ENCODE measurements around the gene FTSJ1. TPM values are rescaled to one million over a fixed set of nuclear protein-coding genes. Genes with fewer than 3 reads are reported as not detected.

The FTSJ1 gene
- total RNA-seq, 1 donor from 2014 or later: 154 TPM

DNA sequence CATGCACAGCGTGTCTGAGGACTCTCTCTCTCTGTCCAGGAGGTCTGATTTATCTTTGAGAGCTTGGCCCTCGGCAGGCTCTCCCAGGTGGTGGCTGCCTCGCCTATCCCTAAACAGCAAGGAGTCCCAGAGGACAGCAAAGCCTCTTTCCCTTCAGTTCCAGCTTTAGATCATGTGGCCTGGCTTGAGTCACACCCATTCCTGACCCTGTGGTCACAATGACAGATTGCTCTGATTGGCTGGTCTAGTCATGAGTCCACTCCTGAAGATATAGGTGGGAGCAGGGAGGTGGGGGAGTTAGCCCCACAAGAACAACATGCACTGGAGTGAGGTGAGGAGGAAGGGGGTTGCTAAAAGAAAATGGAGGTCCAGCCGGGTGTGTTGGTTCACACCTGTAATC, 20.7 kb downstream of the FTSJ1 start:
- TF ChIP-seq, protein P1, sequence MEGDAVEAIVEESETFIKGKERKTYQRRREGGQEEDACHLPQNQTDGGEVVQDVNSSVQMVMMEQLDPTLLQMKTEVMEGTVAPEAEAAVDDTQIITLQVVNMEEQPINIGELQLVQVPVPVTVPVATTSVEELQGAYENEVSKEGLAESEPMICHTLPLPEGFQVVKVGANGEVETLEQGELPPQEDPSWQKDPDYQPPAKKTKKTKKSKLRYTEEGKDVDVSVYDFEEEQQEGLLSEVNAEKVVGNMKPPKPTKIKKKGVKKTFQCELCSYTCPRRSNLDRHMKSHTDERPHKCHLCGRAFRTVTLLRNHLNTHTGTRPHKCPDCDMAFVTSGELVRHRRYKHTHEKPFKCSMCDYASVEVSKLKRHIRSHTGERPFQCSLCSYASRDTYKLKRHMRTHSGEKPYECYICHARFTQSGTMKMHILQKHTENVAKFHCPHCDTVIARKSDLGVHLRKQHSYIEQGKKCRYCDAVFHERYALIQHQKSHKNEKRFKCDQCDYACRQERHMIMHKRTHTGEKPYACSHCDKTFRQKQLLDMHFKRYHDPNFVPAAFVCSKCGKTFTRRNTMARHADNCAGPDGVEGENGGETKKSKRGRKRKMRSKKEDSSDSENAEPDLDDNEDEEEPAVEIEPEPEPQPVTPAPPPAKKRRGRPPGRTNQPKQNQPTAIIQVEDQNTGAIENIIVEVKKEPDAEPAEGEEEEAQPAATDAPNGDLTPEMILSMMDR (IDR thresholded peaks at IDR 0.05; ENCODE audit: insufficient read depth, low read length, severe bottlenecking): no peak
- Histone ChIP-seq H3K4me3 (ENCODE audit: low read depth, low read length) (no peak overlapping the region), H3K27me3 (ENCODE audit: control insufficient read depth, insufficient read depth, low read length) (no peaks in the 10 kb centered on the region), H3K36me3 (ENCODE audit: control insufficient read depth, insufficient read depth, low read length) (no peaks in the 10 kb centered on the region)
- DNase-seq (ENCODE audit: low read depth) (no peak), FAIRE-seq (no peak)

DNA sequence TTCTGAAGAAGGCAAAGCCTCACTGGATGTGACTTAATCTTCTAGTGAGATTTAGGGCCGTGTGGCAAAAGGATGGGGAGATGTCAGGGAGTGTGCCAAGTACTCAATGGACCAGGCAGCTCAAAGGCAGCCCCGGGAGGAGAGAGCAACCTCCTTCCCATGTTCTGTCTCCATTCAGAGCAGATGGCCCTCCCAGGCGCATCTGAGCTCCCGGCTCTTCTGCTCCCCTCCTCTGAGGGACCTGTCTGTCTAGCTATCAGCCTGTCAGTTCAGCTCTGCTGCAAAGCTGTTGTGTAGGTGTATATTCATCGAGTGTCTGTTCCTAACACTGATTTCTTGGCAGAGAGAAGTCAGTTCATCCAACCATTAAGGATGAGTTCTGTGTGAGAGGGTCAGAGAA, 21.9 kb downstream of the FTSJ1 start:
- Histone ChIP-seq H3K27me3 (ENCODE audit: control insufficient read depth, insufficient read depth, low read length) (no peaks in the 10 kb centered on the region), H3K4me3 (ENCODE audit: low read depth, low read length) (no peak overlapping the region), H3K36me3 (ENCODE audit: control insufficient read depth, insufficient read depth, low read length) (no peaks in the 10 kb centered on the region)
- TF ChIP-seq, protein P1 (IDR thresholded peaks at IDR 0.05; ENCODE audit: insufficient read depth, low read length, severe bottlenecking): no peak
- no peak for FAIRE-seq
- DNase-seq (ENCODE audit: low read depth): no peak

DNA sequence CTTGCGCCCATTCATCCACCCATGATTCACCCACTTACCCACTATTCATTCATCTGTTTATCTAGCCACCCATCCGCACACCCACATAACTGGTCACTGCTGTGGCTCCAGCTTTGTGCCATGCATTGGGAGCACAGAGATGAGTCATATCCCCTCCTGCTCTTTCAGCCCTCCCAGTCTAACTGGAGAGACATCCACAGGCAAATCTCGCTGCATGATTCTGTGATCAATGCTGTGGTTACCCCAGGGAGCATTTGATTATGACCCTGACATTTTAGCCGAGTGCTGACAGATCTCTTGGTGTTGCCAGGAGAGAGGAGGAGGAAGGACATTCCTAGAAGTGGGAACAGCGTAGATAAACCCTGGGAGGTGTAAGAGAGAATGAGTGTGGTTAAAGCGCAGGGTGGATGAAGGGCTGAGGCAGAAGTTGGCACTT, 22.4 kb downstream of the FTSJ1 start:
- peak; percentile 84 for DNase-seq (ENCODE audit: low read depth)
- Histone ChIP-seq H3K27me3 (ENCODE audit: control insufficient read depth, insufficient read depth, low read length) (no peaks in the 10 kb centered on the region), H3K36me3 (ENCODE audit: control insufficient read depth, insufficient read depth, low read length) (no peaks in the 10 kb centered on the region), H3K4me3 (ENCODE audit: low read depth, low read length) (no peak overlapping the region)
- TF ChIP-seq, protein P1 (IDR thresholded peaks at IDR 0.05; ENCODE audit: insufficient read depth, low read length, severe bottlenecking): no peak
- no peak for FAIRE-seq

DNA sequence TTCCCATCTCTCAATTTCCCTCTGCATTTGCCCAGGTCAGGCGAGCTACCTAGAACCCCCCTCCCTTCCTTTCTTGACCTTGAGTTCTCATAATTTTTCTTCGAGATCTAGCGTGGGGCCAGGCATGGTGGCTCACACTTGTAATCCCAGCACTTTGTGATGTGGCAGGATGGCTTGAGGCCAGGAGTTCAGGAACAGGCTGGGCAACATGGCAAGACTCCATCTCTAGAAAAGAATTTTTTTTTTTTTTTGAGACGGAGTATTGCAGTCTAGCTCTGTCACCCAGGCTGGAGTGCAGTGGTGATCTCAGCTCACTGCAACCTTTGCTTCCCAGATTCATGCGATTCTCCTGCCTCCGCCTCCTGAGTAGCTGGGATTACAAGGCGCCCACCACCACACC, 28.3 kb downstream of the FTSJ1 start:
- no peak overlapping the region for H3K4me3 ChIP-seq (ENCODE audit: low read depth, low read length)
- TF ChIP-seq, protein P1 (IDR thresholded peaks at IDR 0.05; ENCODE audit: insufficient read depth, low read length, severe bottlenecking): no peak
- DNase-seq (ENCODE audit: low read depth) (no peak), FAIRE-seq (no peak)
- no peaks in the 10 kb centered on the region for H3K36me3 ChIP-seq (ENCODE audit: control insufficient read depth, insufficient read depth, low read length)
- H3K27me3 ChIP-seq (ENCODE audit: control insufficient read depth, insufficient read depth, low read length): no peaks in the 10 kb centered on the region

DNA sequence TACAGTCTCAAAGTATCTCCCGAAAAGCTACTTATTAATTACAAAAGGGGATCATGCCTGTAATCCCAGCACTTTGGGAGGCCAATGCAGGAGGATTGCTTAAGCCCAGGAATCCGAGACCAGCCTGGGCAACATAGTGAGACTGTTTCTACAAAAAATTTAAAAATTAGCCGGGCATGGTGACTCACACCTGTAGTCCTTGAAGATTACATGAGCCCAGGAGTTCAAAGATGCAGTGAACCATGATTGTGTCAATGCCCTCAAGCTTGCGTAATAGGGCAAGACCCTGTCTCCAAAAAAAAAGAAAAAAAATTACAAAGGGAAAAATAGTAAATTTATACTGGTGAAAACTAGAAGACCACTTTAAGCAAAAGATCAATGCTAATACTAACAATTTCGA, 29.5 kb downstream of the FTSJ1 start:
- TF ChIP-seq, protein P1 (IDR thresholded peaks at IDR 0.05; ENCODE audit: insufficient read depth, low read length, severe bottlenecking): no peak
- FAIRE-seq: no peak
- H3K36me3 ChIP-seq (ENCODE audit: control insufficient read depth, insufficient read depth, low read length): no peaks in the 10 kb centered on the region
- no peak for DNase-seq (ENCODE audit: low read depth)
- no peaks in the 10 kb centered on the region for H3K27me3 ChIP-seq (ENCODE audit: control insufficient read depth, insufficient read depth, low read length)
- H3K4me3 ChIP-seq (ENCODE audit: low read depth, low read length): no peak overlapping the region

DNA sequence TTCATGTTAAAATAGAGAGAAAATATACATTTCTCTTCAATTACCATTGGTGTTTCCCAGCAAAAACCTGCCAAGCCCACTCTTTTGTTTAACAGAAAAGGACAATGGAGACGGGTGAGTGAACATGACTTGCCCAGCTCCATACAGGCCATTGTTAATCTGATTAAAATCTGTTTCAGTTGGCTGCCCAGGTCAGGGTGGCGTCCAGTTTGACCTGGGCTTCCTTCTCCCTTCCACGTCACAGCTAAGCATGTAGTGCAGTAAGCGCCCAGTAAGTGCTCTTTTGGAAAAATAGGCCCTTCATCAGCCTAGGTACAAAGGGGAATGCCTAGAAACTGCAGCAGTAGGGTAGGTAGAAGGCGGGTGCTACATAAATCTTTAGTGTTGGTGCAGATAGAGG, 31.2 kb downstream of the FTSJ1 start:
- Histone ChIP-seq H3K36me3 (ENCODE audit: control insufficient read depth, insufficient read depth, low read length) (peaks cover 2% of the 10 kb centered on the region), H3K27me3 (ENCODE audit: control insufficient read depth, insufficient read depth, low read length) (no peaks in the 10 kb centered on the region), H3K4me3 (ENCODE audit: low read depth, low read length) (no peak overlapping the region)
- TF ChIP-seq, protein P1 (IDR thresholded peaks at IDR 0.05; ENCODE audit: insufficient read depth, low read length, severe bottlenecking): no peak
- DNase-seq (ENCODE audit: low read depth) (no peak), FAIRE-seq (no peak)
